ENCODE data around the gene TMEM50A.
"Not testable (repeated sequence)": the region's sequence is repeated elsewhere in the genome, so short reads cannot be mapped to it uniquely, and the experiment has no call there.

DNA sequence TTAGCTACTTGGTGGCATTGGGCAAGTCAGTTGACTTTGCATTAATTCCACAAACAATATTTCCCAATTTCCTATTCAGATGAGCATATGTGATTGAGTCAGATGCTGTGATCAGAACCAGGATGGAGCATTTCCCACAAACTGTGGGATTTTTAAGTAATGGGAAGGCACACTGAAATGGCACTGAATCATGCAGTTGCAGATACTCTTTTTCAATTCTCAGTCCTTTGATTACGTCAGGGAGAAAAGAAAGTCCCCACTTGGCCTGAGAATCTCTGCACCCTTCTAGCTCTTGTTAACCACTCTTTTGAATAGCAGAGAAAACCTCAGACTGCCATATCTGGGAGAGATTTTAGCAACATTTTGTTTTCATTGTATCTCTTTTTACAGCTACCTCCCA is 29.0 kb upstream of the TMEM50A start:
- TF ChIP-seq PRDM1 (tag by site-specific recombination; IDR thresholded peaks at IDR 0.05); ZNF174 (tag by site-specific recombination; IDR thresholded peaks at IDR 0.05); TCF7L2 (IDR thresholded peaks at IDR 0.05; ENCODE audit: borderline replicate concordance, low read depth, low read length); ZNF138 (tag by site-specific recombination; IDR thresholded peaks at IDR 0.05; ENCODE audit: borderline replicate concordance); ZNF670 (tag by site-specific recombination; IDR thresholded peaks at IDR 0.05; ENCODE audit: low read depth); ZNF157 (tag by site-specific recombination; IDR thresholded peaks at IDR 0.05); ZBTB48 (tag by site-specific recombination; IDR thresholded peaks at IDR 0.05); KLF16 (tag by site-specific recombination; IDR thresholded peaks at IDR 0.05): not testable (repeated sequence)
- TF ChIP-seq, protein P1, sequence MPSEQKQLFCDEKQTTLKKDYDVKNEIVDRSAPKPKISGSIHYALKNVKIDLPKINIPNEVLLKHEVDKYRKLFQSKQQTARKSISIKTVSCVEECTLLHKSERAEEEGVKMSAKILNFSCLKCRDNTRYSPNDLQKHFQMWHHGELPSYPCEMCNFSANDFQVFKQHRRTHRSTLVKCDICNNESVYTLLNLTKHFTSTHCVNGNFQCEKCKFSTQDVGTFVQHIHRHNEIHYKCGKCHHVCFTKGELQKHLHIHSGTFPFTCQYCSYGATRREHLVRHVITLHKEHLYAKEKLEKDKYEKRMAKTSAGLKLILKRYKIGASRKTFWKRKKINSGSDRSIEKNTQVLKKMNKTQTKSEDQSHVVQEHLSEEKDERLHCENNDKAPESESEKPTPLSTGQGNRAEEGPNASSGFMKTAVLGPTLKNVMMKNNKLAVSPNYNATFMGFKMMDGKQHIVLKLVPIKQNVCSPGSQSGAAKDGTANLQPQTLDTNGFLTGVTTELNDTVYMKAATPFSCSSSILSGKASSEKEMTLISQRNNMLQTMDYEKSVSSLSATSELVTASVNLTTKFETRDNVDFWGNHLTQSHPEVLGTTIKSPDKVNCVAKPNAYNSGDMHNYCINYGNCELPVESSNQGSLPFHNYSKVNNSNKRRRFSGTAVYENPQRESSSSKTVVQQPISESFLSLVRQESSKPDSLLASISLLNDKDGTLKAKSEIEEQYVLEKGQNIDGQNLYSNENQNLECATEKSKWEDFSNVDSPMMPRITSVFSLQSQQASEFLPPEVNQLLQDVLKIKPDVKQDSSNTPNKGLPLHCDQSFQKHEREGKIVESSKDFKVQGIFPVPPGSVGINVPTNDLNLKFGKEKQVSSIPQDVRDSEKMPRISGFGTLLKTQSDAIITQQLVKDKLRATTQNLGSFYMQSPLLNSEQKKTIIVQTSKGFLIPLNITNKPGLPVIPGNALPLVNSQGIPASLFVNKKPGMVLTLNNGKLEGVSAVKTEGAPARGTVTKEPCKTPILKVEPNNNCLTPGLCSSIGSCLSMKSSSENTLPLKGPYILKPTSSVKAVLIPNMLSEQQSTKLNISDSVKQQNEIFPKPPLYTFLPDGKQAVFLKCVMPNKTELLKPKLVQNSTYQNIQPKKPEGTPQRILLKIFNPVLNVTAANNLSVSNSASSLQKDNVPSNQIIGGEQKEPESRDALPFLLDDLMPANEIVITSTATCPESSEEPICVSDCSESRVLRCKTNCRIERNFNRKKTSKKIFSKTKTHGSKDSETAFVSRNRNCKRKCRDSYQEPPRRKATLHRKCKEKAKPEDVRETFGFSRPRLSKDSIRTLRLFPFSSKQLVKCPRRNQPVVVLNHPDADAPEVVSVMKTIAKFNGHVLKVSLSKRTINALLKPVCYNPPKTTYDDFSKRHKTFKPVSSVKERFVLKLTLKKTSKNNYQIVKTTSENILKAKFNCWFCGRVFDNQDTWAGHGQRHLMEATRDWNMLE (tag by site-specific recombination; conservative IDR thresholded peaks at IDR 0.05; ENCODE audit: low read depth): not testable (repeated sequence)
- TF ChIP-seq, protein P2, sequence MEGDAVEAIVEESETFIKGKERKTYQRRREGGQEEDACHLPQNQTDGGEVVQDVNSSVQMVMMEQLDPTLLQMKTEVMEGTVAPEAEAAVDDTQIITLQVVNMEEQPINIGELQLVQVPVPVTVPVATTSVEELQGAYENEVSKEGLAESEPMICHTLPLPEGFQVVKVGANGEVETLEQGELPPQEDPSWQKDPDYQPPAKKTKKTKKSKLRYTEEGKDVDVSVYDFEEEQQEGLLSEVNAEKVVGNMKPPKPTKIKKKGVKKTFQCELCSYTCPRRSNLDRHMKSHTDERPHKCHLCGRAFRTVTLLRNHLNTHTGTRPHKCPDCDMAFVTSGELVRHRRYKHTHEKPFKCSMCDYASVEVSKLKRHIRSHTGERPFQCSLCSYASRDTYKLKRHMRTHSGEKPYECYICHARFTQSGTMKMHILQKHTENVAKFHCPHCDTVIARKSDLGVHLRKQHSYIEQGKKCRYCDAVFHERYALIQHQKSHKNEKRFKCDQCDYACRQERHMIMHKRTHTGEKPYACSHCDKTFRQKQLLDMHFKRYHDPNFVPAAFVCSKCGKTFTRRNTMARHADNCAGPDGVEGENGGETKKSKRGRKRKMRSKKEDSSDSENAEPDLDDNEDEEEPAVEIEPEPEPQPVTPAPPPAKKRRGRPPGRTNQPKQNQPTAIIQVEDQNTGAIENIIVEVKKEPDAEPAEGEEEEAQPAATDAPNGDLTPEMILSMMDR (tag by site-specific recombination; IDR thresholded peaks at IDR 0.05): not testable (repeated sequence)
